GM10248 (cell line): ENCODE data around the gene HLF.

Source experiments
- CTCF ChIA-PET: fragments of 300-600 bp; sonication (Branson Sonifier 250); formaldehyde crosslinking; extraction: SDS; loops from one replicate; lab custom pipeline; 2021; ENCODE audit warnings: antibody characterized with exemption; lab: Yijun Ruan, JAX
- POLR2A ChIA-PET: fragments of 350-650 bp; sonication (Branson Sonifier 250); formaldehyde crosslinking; extraction: SDS; loops from one replicate; lab custom pipeline; 2020; ENCODE audit warnings: antibody characterized with exemption; lab: Yijun Ruan, JAX
- DNase-seq: peaks from one replicate; pipeline ENCODE4 v3.0.0; 2012; ENCODE audit errors: extremely low spot score
- CTCF ChIP-seq: IDR thresholded peaks from 2 replicates; pipeline ENCODE4 v1.5.1; 2012; ENCODE audit warnings: mild to moderate bottlenecking, low read depth; ENCODE audit errors: extremely low read depth, missing control alignments, control extremely low read depth

Gene HLF

DNA sequence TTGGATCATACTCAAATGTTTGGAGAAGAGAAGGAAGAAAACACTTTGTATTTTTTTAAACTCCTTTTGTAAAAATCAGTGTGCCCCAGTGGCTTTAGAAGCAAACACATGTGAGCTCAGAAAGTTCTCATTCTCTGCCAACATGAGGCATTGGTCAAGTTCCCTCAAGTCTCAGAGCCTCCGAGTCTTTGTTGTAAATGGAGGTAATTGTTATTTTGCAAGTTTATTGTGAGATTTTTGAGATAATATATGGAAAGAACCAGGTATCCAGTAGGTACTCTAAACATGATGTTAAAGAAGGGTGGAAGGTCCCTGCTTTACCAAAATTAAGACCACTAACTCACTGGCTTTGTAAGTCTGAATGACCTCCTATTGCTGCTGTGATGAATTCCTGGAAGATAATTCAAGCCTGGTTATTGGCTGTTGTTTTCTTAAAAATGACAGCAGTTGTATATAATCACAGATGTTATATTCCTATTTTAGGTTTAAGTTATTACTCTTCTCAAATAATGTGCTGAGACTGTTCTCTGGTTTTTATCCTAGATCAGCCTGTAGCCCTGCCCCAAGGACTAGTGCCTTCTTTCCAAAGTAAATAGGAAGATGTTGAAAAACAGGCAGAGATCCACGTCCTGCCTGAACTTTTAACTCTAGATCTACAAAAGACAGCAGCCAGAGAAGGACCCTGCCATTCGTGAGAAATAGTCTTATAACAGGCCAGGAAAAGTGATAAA lies 2.4 kb downstream of the HLF start:
- DNase-seq = no peak
- ChIA-PET CTCF (interaction anchor here (0.7 to 1.3 kb wide), 3 partner anchors 8 to 247 kb away, joined by 3 to 5 read pairs (median 3); no protein-coding TSS in a partner anchor), POLR2A (no interaction called here)
- no peak for TF ChIP-seq CTCF

DNA sequence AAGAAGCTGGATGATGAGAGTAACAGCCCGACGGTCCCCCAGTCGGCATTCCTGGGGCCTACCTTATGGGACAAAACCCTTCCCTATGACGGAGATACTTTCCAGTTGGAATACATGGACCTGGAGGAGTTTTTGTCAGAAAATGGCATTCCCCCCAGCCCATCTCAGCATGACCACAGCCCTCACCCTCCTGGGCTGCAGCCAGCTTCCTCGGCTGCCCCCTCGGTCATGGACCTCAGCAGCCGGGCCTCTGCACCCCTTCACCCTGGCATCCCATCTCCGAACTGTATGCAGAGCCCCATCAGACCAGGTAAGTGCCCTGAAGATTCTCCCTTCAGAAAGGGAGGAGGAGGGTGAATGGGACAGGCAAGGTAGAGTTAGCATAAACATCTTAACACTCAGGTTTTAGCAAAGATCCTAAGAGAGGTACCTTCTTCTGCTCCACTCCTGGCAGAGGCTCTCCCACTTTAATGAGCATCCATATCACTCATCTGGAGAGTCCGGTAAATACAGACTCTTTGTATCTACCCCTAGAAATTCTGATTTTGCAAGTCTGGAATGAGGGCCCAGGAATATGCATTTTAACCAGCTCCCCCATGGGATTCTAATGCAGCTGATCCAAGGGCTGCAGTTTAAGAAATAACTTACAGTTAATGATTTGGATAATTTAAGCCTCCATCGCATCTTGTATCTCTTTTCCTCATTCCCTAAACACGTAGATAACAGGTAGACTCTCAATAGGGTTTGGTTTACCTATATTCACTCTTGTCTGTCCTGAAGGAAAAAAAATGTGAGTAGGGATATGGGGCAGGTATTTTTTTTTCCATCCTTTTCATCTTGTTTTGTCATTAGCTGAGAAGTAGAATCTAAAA lies 3.3 kb downstream of the HLF start:
- ChIA-PET POLR2A (no interaction called here), CTCF (interaction anchor here (0.7 kb wide), 1 partner anchor 16 kb away, joined by 3 read pairs; no protein-coding TSS in a partner anchor)
- no peak for TF ChIP-seq CTCF
- no peak for DNase-seq

GRCh38 chr17:55268649-55269480 lies 4.1 kb downstream of the HLF start:
- TF ChIP-seq CTCF = no peak
- ChIA-PET POLR2A (interaction anchor here (0.7 kb wide), 1 partner anchor 201 kb away, joined by 3 read pairs; no protein-coding TSS in a partner anchor), CTCF (interaction anchor here (0.9 kb wide), 1 partner anchor 27 kb away, joined by 3 read pairs; no protein-coding TSS in a partner anchor)
- DNase-seq = no peak

DNA sequence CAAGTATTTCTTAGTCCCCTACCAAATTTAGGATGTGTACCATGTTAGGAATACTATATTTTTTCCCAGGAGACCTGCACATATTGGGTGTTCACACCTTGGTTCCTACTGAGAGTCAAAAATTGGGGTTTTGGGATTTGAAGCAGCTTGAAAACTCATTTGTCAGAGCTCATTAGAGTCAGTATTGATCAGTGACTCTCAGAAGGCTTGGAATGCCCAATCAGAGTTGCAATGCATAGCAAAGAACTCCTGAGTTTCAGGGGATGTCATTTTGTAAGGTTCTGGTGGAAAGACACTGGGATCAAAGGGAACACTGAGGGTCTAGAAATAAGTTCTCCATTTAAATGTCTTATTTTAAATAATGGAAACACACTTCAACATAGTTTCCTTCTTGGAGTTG lies 5.1 kb downstream of the HLF start:
- no peak for TF ChIP-seq CTCF
- CTCF ChIA-PET = no interaction called here
- POLR2A ChIA-PET = no interaction called here
- DNase-seq = no peak

DNA sequence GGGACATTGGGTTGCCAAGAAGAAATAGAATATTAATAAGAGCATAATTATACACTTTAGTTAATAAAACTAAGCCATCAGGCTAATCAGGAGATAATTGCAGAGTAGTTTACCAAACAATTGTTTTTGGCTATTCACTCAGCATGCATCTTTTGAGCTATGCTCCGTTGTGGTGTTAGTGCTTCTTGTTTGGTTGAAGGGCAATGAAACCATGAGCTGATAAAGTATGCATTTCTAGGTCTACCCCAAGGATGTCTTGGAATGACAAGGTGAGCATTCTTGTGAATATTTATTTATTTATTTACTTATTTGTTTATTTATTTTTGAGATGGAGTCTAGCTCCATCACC lies 6.4 kb downstream of the HLF start:
- POLR2A ChIA-PET = no interaction called here
- CTCF ChIA-PET = no interaction called here
- TF ChIP-seq CTCF = no peak
- DNase-seq = no peak

- ChIA-PET CTCF (no interaction called here), POLR2A (no interaction called here)
- TF ChIP-seq CTCF = no peak
- DNase-seq = no peak
Observed at GRCh38 chr17:55271958-55272710, 7.4 kb downstream of the HLF start.
